T follicular helper cell (primary cell): Measurements from ENCODE around the gene SNTB2.
"Not testable (repeated sequence)": the region's sequence is repeated elsewhere in the genome, so short reads cannot be mapped to it uniquely, and the experiment has no call there.

ENCODE experiments used
- DNase-seq: peaks from one replicate; pipeline ENCODE4 v3.0.0-alpha.2; 2020; ENCODE audit warnings: low read depth
- total RNA-seq, 2 experiments: gene quantifications; one replicate each; lab custom pipeline; 2026; lab: John Stamatoyannopoulos, UW

SNTB2 gene
- total RNA-seq, result 13.6 to 35.8 reads per million in 2 experiments

DNA sequence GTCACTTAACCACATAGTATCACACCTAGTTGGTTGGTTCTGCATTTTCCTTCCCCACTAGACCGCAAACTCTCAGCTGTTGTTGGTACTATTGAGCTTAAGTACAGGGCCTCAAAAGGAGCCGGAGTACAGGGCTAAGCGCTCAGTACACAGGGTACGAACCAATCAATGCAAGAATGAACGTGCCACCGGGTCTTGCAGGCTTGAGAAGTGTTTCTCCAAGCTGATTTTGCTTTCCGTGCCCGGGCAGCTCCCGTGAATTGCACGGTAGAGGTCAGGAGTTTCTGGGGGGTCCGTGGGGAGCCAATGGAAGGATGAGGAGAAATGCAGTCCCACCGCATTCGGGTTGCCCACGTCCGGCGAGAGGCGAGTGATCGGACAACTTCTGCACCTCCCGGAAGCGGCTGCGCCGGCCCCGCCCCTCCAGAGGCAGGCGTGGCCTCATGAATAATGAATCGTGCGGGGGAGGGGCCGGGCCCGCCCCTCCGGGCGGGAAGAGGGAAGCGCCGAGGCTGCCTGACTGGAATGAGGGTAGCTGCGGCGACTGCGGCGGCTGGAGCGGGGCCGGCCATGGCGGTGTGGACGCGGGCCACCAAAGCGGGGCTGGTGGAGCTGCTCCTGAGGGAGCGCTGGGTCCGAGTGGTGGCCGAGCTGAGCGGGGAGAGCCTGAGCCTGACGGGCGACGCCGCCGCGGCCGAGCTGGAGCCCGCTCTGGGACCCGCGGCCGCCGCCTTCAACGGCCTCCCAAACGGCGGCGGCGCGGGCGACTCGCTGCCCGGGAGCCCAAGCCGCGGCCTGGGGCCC is at the start of gene SNTB2:
SNTB2 (plus strand) TSS at position 523 of the 804 bp plus-strand sequence; CDS start at position 526, 3 bp downstream.
- peak; percentile 71 for DNase-seq

DNA sequence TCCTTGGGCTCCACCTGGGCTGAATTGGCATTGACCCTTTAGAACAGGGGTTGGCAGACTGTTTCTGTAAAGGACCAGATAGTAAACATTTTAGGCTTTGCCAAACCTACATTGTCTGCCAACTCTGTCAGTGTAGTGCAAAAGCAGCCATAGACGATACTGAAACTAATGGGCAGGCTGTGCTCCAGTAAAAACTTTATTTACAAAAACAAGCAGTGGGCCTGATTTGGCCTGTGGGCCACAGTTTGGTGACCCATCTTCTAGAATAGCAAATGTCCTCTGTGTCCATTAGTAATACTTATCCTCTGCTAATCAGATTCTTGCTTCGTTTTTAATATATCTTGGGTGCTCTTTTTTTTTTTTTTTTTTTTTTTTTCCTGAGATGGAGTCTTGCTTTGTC is 48.4 kb upstream of the SNTB2 start:
- no peak for DNase-seq

DNA sequence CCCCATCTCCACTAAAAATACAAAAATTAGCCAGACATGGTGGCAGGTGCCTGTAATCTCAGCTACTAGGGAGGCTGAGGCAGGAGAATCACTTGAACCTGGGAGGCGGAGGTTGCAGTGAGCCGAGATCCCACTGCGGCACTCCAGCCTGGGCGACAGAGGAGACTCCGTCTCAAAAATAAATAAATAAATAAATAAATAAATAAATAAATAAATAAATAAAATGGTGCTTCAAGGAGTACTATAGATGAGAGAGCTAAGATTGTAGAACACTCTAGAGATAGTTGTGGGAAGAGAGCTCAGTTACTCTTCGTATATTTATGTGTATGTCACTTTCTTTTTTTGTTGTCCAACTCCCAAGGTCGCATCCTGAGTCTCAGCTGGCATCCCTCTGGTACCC is 47.5 kb upstream of the SNTB2 start:
- DNase-seq, result not testable (repeated sequence)

DNA sequence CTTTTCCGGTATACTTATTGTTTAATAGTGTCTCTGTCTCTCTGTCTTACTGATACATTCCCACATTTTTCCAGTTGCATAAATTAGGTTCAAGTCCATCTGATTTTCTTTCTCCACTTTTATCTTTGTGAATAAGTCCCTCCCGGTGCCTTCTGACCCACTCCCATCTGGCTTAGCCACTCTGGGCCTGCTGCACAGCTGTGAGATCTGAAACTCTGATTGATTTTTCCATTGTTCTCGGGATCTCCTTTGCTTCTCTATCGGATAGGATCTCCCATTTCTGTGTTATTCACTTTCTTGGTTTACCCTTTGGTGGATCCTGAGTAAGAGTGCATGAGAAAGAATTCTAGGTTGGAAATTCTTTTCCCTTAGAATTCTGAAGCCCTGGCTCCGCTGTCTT is 46.0 kb upstream of the SNTB2 start:
- DNase-seq, result no peak

DNA sequence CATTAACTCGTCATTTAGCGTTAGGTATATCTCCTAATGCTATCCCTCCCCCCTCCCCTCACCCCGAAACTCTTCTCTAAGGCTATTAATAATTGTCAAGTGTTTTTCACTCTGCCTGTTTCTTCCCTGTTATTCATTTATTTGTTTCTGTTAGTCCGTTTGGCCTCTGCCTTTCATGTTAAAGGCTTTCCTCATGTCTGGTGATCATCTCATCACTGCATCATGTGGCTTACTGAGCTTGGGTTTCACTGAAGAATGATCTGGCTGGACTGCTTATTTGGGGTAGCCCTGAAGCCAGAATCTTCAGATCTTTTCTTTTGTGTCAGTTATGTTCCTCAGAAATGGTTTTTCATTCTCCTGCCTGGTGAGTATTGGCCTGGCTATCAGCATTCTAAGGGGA is 45.0 kb upstream of the SNTB2 start:
- DNase-seq, result no peak

DNA sequence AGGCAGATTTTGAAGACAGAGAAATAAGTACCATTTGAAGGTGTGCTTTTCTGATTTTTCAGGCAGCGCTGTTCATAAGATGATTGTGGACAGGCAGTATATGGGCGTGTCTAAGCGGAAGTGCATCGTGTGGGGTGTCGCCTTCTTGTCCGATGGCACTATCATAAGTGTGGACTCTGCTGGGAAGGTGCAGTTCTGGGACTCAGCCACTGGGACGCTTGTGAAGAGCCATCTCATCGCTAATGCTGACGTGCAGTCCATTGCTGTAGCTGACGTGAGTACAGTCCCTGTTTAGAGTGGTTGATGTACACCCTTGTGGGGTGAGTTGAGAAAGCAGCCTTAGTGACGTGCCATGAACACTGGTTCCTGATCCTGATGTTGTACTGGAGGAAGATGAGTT is 43.8 kb upstream of the SNTB2 start:
- no peak for DNase-seq

DNA sequence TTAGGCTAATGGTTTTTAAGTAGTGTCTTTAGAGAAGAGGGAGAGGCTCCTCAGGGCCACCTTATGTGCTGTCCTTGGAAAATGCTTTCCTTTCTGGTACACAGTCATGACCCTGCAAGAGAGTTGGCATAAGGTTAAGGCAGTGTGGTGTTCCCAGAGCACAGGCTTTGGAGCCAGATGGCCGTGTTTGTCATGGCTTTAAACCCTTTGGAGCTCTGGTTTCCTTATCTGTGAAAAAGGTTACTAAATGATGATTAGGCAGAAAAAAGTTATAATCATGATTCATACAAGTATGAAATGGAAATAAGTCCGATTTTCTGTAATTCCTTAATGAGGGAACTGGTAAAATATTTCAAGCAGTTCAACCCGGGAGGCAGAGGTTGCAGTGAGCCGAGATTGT is 41.3 kb upstream of the SNTB2 start:
- no peak for DNase-seq

DNA sequence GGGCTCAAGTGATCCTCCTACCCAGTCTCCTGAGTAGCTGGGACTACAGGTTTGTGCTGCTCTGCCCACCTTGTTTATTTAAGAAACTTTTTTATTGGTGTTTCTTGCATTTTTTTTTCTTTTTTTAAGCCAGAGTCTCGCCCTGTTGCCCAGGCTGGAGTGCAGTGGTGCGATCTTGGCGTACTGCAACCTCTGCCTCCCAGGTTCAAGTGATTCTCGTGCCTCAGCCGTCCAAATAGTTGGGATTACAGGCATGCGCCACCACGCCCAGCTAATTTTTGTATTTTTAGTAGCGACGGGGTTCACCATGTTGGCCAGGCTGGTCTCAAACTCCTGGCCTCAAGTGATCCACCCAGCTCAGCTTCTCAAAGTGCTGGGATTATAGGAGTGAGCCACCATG is 37.3 kb upstream of the SNTB2 start:
- DNase-seq, result not testable (repeated sequence)

DNA sequence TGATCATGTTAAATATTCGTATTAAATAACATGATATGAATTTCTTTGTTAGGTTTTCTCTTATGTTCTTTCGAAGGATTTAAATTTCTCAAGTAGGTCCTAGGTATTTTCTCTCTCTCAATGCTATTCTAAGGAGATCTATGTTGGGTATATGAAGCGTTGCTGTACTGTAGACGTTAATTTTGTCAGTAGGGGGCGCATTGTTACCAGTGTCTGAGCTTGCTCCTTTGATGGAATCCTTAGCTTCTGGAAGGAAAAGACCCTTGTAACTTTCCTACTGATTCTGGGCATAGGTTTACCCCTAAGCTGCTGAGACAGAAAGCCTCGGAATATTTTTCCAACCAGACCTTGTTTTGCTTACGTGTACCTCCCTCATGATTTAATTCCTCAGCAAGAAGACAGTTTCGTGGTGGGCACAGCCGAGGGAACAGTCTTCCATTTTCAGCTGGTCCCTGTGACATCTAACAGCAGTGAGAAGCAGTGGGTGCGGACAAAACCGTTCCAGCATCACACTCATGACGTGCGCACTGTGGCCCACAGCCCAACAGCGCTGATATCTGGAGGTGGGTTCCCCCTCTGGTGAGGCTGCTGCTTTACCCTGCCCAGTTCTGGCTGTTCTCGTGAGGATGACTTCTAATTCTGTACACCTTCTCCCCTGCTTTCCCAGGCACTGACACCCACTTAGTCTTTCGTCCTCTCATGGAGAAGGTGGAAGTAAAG is 36.7 kb upstream of the SNTB2 start:
- peak; percentile 35 for DNase-seq

DNA sequence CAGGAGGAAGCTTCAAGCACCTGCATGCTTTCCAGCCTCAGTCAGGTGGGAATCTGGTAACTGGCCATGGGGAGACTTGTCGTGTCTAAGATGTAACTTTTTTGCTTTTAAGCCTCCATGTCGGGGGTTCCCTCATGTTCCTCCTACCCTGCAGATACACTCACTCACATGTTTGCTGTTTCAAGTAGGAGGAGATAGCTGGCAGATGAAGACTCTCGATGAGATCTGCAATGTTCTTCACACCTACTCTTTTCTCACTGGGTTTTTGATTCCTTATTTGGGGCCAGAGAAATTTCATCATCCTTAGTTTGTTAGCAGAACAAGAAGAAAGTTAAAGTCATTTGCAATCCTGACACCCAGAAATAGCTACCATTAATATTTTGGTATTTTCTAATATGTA is 29.8 kb upstream of the SNTB2 start:
- no peak for DNase-seq

DNA sequence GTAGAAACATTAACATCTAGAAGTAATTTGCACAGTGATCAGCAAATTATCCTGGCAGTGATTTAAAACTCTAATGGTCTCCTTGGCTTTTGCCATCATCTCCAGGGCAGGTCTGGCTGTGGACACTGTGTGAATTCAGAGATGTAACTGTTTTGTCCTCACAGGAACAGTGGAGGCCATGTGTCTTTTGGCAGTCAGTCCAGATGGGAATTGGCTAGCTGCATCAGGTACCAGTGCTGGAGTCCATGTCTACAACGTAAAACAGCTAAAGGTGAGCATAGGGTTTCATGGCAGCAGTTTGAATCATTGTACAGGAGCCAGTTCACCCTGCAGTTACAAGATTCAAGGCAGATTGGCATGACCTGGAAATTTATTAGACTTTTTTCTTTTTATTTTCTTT is 26.8 kb upstream of the SNTB2 start:
- DNase-seq, result no peak

DNA sequence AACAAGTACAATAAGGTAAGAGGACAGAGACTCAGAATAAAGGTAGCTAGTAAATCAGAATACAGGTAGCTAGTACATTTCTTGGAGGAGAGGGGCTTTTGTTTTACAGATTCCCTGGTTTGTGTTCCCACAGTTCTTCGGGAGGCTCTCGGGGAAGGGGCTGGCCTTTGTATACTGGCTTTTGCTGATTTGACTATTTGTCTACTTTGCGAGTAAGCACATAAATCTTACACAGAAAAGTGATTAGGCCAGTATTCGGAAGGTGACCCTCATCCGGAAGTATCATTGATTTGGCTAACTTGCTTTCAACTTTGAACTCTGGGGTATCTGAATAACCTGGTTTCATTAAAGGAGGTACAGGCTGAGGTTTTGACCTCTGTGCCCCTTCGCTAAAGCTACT is 21.4 kb upstream of the SNTB2 start:
- no peak for DNase-seq

DNA sequence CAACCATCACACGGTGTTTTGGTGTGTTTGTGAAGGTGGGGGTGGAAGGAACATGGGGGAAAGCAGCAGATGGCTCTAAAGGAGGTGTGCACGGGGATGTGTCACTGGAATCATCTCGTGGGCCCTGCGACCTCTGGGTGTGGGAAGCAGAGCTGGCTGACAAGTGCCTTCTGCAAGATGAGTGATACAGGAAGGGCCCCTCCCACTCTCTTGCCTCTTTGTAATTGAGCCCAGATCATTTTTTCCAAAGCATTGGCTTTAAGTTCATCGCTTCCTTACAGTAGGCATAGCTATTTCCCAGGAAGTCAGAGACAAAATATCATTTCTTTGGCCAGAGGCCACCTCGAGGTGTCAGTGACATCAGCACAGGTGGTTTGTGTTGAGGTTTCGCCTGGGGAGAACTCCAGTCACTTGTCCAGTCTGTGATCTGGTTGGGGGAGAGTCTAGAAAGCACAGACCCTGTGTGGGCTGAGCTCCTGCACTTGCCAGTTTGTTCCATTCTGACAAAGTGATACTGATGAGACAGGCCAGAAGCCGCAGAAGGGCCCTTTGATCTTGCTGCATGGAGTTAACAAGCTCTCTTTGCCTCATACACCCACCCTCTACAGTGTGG is 20.6 kb upstream of the SNTB2 start:
- no peak for DNase-seq

DNA sequence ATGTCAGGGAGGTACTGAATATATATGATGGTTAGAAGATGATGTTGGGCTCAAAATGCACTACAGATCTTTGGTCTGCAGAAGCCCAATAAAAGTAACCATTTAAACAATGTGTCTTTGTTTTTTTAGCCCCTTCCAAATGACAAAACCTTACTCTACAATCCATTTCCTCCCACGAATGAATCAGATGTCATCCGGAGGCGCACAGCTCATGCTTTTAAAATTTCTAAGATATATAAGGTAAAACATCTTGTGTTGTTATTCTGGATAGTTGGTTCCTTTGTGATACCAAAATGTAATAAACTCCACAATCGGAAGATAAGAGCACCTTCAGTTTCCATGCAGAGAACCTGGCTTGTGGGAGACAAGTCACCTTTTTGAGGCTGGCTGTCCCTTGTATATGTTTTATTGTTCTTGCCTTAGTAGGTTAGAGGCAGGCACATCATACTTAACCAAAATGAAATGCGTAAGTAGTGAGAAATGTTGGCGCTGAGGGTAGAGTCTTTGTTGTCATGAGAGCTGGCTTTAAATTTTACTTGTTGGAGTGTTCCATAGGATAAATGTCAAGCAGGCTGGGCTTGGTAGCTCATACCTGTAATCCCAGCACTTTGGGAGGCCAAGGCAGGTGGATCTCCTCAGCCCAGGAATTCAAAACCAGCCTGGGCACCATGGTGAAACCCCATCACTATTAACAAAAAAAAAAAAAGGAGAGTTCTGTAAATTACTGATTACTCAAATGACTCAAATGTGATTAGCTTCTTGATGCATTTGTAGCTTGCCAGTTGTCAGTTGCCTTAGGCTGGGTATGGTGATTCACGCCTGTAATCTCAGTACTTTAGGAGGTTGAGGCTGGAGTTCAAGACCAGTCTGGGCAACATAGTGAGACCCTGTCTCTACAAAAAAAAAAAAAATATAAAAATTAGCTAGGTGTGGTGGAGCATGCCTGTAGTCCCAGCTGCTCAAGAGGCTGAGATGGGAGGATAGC is 19.7 kb upstream of the SNTB2 start:
- no peak for DNase-seq

DNA sequence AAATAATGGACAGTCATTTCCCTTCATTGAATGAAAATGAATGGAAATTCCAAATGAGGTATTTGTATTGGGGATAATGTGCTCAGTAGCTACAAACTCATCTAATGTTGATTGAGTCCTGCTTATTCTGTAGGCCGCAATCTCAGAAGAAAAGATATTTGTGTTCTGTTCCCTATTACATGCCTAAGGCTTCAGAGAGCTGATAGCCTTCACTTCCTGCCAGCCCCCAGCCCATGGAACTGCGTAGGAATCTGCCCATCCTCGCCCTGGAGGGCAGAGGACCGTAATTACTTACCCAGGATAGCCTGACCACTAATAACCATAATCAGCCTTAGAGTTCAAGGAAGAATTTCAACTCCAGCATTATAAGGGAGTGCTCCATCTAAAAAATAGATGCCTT is 17.9 kb upstream of the SNTB2 start:
- DNase-seq, result no peak

DNA sequence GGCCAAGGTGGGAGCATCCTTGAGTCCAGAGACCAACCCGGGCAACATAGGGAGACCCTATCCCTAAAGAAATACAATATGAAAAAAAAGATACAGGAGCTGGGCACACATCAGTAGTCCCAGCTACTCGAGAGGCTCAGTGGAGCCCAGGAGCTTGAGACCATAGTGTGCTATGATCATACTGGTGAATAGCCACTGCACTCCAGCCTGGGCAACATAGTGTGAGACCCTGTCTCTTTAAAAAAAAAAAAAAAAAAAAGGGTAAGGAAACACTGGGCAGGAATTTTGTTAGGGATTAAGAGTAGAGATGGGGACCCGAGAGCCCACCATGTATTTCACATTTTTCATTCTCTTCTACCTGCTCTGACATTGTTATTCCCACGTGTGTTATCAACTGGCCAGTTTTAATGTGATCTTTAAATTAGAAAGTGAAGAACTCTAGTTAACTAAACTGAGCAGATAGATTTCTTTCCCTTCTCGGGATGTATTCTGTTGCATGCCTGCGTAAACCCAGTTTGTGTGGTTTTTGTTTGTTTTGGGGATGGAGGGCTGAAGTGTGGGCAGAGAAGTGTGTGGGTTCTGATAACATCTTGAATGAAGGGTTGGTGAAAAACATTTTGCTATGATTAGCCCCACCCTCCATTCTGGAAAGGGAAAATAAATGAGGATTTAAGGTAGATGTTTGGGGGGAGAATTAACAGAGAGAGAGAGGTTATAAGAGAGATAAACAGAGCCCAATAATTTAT is 17.2 kb upstream of the SNTB2 start:
- no peak for DNase-seq

DNA sequence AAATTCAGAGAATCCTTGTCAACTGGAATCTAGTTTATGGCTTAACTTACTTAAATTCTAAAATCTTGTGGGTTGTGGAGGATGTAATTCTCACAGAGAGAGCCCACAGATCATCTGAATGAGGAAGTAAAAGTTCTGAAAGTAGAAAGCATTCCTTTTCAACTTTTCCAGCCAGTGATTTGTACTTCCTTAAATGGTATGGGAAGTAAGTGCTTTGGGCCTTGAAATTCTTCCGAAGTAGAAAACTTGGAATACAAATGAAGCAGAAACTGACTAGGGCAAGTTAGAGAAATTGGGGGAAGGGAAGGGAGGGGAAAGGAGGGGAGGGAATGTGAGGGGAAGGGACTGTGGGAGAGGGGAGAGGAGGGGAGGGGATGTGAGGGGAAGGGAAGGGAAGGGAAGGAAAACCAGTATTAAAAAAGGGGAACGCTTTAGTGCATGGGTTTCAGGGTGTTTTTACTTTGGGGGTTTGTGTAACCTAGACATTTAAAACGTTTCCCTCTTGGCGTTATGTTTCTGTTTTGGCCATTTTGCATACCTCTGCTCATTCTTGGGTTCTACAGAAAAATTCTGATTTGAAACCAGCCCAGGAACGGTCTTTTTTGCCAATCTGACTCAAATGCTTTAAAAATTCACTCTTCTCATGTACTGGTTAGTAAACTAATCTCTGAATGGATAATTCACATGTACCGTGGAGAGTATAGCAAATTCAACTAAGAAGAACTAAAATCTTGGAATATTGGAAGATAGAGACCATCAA is 15.5 kb upstream of the SNTB2 start:
- DNase-seq, result no peak

DNA sequence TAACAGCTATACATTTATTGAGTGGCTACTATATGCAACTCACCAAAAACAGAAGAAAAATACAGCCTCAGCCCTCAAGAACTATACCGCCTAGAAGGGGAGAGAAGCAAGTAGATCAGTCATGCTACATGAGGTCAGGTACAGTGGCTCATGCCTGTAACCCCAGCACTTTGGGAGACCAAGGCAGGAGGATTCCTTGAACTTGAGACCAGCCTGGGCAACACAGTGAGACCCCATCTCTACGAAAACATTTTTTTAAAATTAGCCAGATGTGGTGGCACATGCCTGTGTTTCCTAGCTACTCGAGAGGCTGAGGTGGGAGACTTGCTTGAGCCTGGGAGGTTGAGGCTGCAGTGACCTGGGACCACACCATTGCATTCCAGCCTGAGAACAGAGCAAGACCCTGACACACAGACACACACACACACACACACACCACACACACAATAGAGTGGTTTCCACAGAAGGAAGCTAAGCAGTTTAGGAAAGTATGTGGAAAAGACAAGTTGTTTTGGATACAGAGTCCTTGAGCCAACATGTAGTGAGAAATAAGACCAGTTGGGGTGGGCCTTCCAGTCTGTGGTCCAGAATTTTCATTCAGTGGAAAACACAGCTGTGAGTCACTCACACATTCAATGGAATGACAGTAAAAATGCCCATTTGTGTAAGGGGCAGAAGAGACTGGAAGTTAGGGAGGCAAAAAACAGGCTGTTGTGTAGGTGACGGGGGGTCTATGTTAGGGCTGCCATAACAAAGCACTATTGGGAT is 10.7 kb upstream of the SNTB2 start:
- no peak for DNase-seq

DNA sequence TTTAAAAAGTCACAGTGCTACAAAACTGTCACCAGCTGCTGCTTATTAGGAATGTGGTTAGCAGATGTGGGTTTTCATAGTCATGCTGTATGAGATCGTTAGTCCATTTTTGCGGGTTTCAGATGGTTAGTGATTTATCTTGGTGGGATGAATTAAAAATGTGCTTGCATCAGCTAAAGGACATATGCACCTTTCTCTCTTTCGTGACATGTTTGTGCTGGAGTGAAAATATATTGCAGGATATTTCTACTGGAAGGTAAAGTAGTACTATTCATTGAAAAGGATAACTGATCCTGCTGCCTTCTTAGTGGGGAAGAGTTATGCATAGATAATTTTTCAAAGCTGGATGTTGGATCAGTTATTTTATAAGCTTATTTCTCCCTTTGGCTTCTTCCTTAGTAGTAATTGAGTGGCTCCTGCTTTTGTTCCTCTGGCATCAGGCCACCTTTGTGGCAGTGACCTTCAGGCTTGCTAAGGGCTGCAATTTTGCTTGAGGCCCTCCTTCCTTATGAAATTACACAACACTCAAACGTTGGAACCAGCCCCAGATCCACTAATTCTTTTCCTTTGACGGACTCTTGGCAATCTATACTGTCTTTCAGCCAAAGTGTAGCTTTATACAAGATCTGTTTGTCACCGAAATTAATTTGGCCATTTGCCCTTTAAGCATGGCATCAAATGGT is 7.5 kb upstream of the SNTB2 start:
- DNase-seq, result no peak
